GM23248 (cell line): ENCODE results near the gene CYP3A5. TPM values are rescaled to one million over a fixed set of nuclear protein-coding genes. Genes with fewer than 3 reads are reported as not detected.

ENCODE experiments used
- DNase-seq: peaks from one replicate; pipeline ENCODE4 v3.0.0-alpha.2; 2015
- H2AFZ ChIP-seq: fragments of 200-600 bp; sonication (generic); 2 replicates; pipeline ENCODE4 v1.6.1; 2016; ENCODE audit warnings: antibody characterized with exemption
- H3F3A ChIP-seq: fragments of 200-600 bp; sonication (generic); 2 replicates; pipeline ENCODE4 v1.6.1; 2016; ENCODE audit warnings: mild to moderate bottlenecking, antibody characterized with exemption, mixed run types; ENCODE audit not compliant: insufficient read depth
- H3K27ac ChIP-seq: fragments of 200-600 bp; sonication (generic); 2 replicates; pipeline ENCODE4 v1.5.1; 2016; ENCODE audit warnings: mild to moderate bottlenecking
- H3K27me3 ChIP-seq: fragments of 200-600 bp; sonication (generic); replicated peaks from 2 replicates; pipeline ENCODE4 v1.6.1; 2016; ENCODE audit warnings: mild to moderate bottlenecking; ENCODE audit not compliant: insufficient read depth
- H3K36me3 ChIP-seq: fragments of 200-600 bp; sonication (generic); 2 replicates; pipeline ENCODE4 v1.6.1; 2016; ENCODE audit warnings: low read depth, mild to moderate bottlenecking
- H3K4me1 ChIP-seq: fragments of 200-600 bp; sonication (generic); 2 replicates; pipeline ENCODE4 v1.6.1; 2016; ENCODE audit warnings: mild to moderate bottlenecking; ENCODE audit not compliant: insufficient read depth
- H3K4me2 ChIP-seq: fragments of 200-600 bp; sonication (generic); one replicate; pipeline ENCODE4 v1.6.1; 2016; ENCODE audit warnings: mild to moderate bottlenecking; ENCODE audit not compliant: unreplicated experiment
- H3K4me3 ChIP-seq: fragments of 200-600 bp; sonication (generic); 2 replicates; pipeline ENCODE4 v1.5.1; 2016; ENCODE audit warnings: mild to moderate bottlenecking
- H3K79me2 ChIP-seq: fragments of 200-600 bp; sonication (generic); 2 replicates; pipeline ENCODE4 v1.6.1; 2016; ENCODE audit warnings: mild to moderate bottlenecking; ENCODE audit not compliant: insufficient read depth
- H3K9ac ChIP-seq: fragments of 200-600 bp; sonication (generic); 2 replicates; pipeline ENCODE4 v1.6.1; 2016; ENCODE audit warnings: mild to moderate bottlenecking
- H3K9me2 ChIP-seq: fragments of 200-600 bp; sonication (generic); 2 replicates; pipeline ENCODE4 v1.6.1; 2016; ENCODE audit warnings: mixed run types, mild to moderate bottlenecking, moderate library complexity; ENCODE audit not compliant: insufficient read depth
- H3K9me3 ChIP-seq: fragments of 200-600 bp; sonication (generic); one replicate; pipeline ENCODE4 v1.6.1; 2017; ENCODE audit warnings: low read depth
- H4K20me1 ChIP-seq: fragments of 200-600 bp; sonication (generic); 2 replicates; pipeline ENCODE4 v1.6.0; 2016; ENCODE audit not compliant: insufficient read depth
- EZH2 ChIP-seq: fragments of 200-600 bp; sonication (generic); IDR thresholded peaks from 2 replicates; pipeline ENCODE4 v1.6.1; 2018; ENCODE audit warnings: antibody characterized with exemption, mild to moderate bottlenecking; ENCODE audit not compliant: insufficient read depth, poor library complexity, severe bottlenecking
- EZH2phosphoT487 ChIP-seq: fragments of 200-600 bp; sonication (generic); IDR thresholded peaks from 2 replicates; pipeline ENCODE4 v1.6.1; 2018; ENCODE audit warnings: antibody characterized with exemption, moderate library complexity, mild to moderate bottlenecking, low read depth; ENCODE audit not compliant: insufficient read depth
- WGBS, 2 experiments: methylation state at CpG; one replicate each; pipeline ENCODE4 v1.1.6; 2015 to 2017; ENCODE audit warnings: low lambda C conversion rate in 2 of 2, low coverage in 1 of 2; ENCODE audit errors: missing lambda C conversion rate in 2 of 2; 5-methylcytosine and 5-hydroxymethylcytosine counted together
- in situ Hi-C: fragments of 300-500 bp; cut with MboI; formaldehyde crosslinking; loops from 2 replicates; pipeline ENCODE4 v1.15.0; 2020
- polyA plus RNA-seq: library from polyadenylated mRNA; unstranded; fragments of >200 nt; fragmentation: Nextera tagmentation; extraction: Ambion mirVana; gene quantifications from 2 replicates; pipeline ENCODE4 v1.2.1, GENCODE V29; 2016
- total RNA-seq: library from RNA; depleted of rRNA; stranded (reverse); fragments of >200 nt; shearing (Covaris generic); gene quantifications from 2 replicates; pipeline ENCODE4 v1.2.3, GENCODE V29; 2014

Gene CYP3A5
- total and polyA plus RNA-seq, 2 experiments from 2014 or later, result 0.26 TPM; not detected in 1

DNA sequence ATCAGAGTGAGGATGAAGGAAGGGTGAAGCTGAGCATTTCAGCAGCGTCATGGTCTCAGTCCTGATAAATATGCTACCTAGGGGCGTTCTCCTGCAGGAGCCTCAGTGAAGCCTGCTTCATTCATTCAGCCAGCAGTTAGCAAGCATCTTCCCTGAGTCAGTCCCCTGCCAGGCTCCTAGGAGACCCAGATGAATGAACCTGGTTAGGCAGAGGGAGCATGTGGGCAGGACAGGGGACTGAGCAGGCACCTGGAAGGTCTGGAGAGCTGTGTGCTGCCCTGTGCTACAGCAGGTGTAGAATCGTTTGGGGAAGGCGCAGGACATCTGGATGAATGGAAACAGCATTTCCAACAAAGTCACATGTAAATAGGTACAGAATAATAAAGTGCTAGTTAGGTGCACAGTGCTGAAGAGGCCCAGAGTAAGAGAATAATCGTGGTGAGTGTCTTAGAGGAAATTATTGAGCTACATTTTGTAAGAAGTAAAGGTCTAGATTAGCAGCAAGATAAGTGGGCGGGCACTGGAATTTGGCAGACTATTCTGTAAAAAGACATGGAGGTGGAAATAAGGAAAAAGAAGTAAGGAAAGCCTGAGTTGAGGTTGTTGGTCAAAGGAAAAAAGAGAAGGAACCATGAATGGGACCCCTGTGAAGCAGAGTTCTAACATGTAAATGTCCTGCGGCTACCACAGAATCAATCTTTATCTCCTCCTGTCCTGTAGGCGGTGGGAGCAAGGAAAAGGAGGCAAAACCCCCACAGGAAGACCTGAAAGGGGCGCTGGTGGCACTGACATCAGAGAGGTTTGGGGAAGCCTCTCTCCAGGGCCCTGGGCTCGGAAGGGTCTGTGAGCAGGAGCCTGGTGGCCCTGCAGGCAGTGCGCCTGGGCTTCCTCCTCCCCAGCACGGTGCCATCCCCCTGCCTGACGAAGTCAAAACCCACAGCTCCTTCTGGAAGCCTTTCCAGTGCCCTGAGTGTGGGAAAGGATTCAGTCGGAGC lies 51.0 kb downstream of the CYP3A5 start:
- Histone ChIP-seq H2AFZ (no peak overlapping the region), H3K27me3 (no peaks in the 10 kb centered on the region), H3K36me3 (peaks cover 29% of the 10 kb centered on the region), H3K9me2 (no peaks in the 10 kb centered on the region), H3K4me2 (no peak overlapping the region), H3K79me2 (0 out of 2 replicates have a peak, but pooled peaks cover 3% of the 10 kb centered on the region), H3K27ac (no peak overlapping the region), H3K9ac (no peak overlapping the region), H4K20me1 (no peaks in the 10 kb centered on the region), H3K9me3 (no peaks in the 10 kb centered on the region), H3F3A (no peaks in the 10 kb centered on the region), H3K4me3 (no peak overlapping the region), H3K4me1 (no peaks in the 10 kb centered on the region)
- TF ChIP-seq EZH2phosphoT487, result no peak
- WGBS, 2 experiments, result 73 to 80% methylated on average over 13 to 14 of the region's 14 CpGs
- no peak for DNase-seq
- in situ Hi-C loops, result no loop called here

DNA sequence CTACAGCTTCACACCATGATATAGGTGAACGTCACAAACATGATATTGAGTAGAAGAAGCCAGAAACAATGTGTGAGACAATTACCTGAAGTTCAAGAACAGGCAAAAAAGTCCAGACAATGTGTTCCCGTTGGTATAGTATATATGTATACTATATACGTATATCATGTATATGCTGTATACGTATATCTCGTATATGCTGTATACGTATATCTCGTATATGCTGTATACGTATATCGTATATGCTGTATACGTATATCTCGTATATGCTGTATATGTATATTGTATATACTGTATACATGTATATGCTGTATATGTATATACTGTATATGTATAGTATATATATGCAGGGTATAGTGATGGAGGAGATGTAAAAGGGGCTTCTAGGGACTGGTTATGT lies 52.3 kb downstream of the CYP3A5 start:
- TF ChIP-seq EZH2phosphoT487 (no peak), EZH2 (no peak)
- Histone ChIP-seq H2AFZ (no peak overlapping the region), H3K4me1 (no peaks in the 10 kb centered on the region), H3K9me3 (no peaks in the 10 kb centered on the region), H3K4me2 (no peak overlapping the region), H3K36me3 (peaks cover 40% of the 10 kb centered on the region), H3K79me2 (0 out of 2 replicates have a peak, but pooled peaks cover 3% of the 10 kb centered on the region), H3K4me3 (no peak overlapping the region), H3F3A (no peaks in the 10 kb centered on the region), H4K20me1 (no peaks in the 10 kb centered on the region), H3K9me2 (no peaks in the 10 kb centered on the region), H3K9ac (no peak overlapping the region), H3K27me3 (no peaks in the 10 kb centered on the region), H3K27ac (no peak overlapping the region)
- in situ Hi-C loops, result no loop called here
- WGBS, 2 experiments, result 83 to 87% methylated on average over 11 of the region's 11 CpGs
- no peak for DNase-seq

DNA sequence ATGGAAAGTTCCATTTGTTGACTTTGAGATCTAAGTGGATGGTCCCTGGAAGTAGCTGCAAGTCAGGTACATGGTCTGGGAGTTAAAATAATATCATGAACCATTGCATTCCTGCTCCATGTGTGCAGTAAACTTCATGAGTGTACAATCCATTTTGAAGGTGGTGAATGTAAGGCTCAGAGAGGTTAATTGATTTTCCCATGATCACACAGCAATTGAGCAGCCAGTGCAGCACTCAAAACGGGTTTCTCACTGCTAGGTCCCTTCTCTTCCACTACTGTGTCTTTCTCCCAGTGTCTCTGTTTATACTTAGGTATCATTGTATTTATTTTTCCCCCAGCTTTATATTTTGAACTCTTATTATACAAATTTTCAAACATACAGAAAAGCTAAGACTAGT lies 53.1 kb downstream of the CYP3A5 start:
- H3F3A ChIP-seq, result no peaks in the 10 kb centered on the region
- H3K9me2 ChIP-seq, result no peaks in the 10 kb centered on the region
- no peak overlapping the region for H3K9ac ChIP-seq
- H3K4me3 ChIP-seq, result no peak overlapping the region
- no peaks in the 10 kb centered on the region for H4K20me1 ChIP-seq
- no peak overlapping the region for H3K27ac ChIP-seq
- DNase-seq, result no peak
- no peaks in the 10 kb centered on the region for H3K4me1 ChIP-seq
- peaks cover 4% of the 10 kb centered on the region; the same call in 1 of the 2 replicates for H3K79me2 ChIP-seq
- H3K9me3 ChIP-seq, result no peaks in the 10 kb centered on the region
- H3K4me2 ChIP-seq, result no peak overlapping the region
- no peaks in the 10 kb centered on the region for H3K27me3 ChIP-seq
- TF ChIP-seq EZH2, result no peak
- no peak for TF ChIP-seq EZH2phosphoT487
- peaks cover 45% of the 10 kb centered on the region for H3K36me3 ChIP-seq
- no peak overlapping the region for H2AFZ ChIP-seq
- 44 to 55% methylated on average over 1 of the region's 1 CpG for WGBS, 2 experiments
- in situ Hi-C loops, result no loop called here

DNA sequence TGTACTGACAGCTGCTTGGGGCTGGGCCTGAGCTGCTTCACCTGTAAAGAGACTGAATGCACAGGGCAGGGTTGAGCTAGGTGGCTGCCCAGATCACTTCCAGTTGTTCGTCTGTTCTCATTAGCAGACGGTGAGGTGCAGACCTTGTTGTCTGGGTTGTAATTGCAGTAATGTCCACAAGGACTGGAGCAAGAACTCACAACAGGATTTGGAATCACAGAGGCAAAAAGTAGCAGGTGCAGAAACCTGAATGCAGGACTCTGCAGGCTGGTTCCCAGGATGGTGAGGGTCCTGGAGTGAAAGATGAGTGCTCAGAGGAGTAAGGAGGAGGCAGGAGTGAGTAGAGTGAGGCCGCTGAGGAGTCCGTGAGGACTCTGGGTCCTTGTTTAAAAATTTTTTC lies 53.8 kb downstream of the CYP3A5 start:
- Histone ChIP-seq H2AFZ (no peak overlapping the region), H3K36me3 (peaks cover 52% of the 10 kb centered on the region), H3K27me3 (no peaks in the 10 kb centered on the region), H3K79me2 (peaks cover 11% of the 10 kb centered on the region), H4K20me1 (no peaks in the 10 kb centered on the region), H3K9me3 (no peaks in the 10 kb centered on the region), H3K4me1 (no peaks in the 10 kb centered on the region), H3K4me3 (no peak overlapping the region), H3K27ac (no peak overlapping the region), H3K4me2 (no peak overlapping the region), H3K9ac (no peak overlapping the region), H3K9me2 (no peaks in the 10 kb centered on the region), H3F3A (no peaks in the 10 kb centered on the region)
- 97% methylated on average over 4 of the region's 4 CpGs for WGBS, 2 experiments
- TF ChIP-seq EZH2, result no peak
- TF ChIP-seq EZH2phosphoT487, result no peak
- no peak for DNase-seq
- in situ Hi-C loops, result no loop called here
